Common myeloid progenitor, CD34-positive (primary cell): ENCODE measurements around the gene STX5.

Experiments
- CTCF ChIA-PET: fragments of 350-600 bp; sonication (Branson Sonifier 250); formaldehyde crosslinking; loops from one replicate; lab custom pipeline; 2021; ENCODE audit warnings: antibody characterized with exemption; lab: Charles Lee
- POLR2A ChIA-PET: fragments of 350-600 bp; sonication (Branson Sonifier 250); formaldehyde crosslinking; loops from one replicate; lab custom pipeline; 2021; ENCODE audit warnings: antibody characterized with exemption; lab: Charles Lee
- DNase-seq, 3 donors: peaks; one replicate each; pipeline versions ENCODE4 v3.0.0 to v3.0.0-alpha.2; 2013
- H3K27ac ChIP-seq, 2 experiments: 1 replicate in 1 of 2; 2 replicates in 1 of 2; pipeline ENCODE4 v1.7.0; 2013; ENCODE audit warnings: inconsistent platforms in 2 of 2, low read length in 2 of 2, mild to moderate bottlenecking in 2 of 2, low read depth in 1 of 2, moderate library complexity in 1 of 2; ENCODE audit not compliant: severe bottlenecking in 2 of 2, insufficient read depth in 1 of 2, poor library complexity in 1 of 2
- H3K27me3 ChIP-seq, 5 experiments: replicated peaks in 2 of 5; 1 replicate in 3 of 5; 2 replicates in 2 of 5; pipeline versions ENCODE4 v1.6.1 to v1.7.0; 2013; ENCODE audit warnings: low read length in 4 of 5, mild to moderate bottlenecking in 2 of 5, moderate library complexity in 2 of 5, inconsistent platforms in 1 of 5; ENCODE audit not compliant: insufficient read depth in 5 of 5, control insufficient read depth in 4 of 5
- H3K36me3 ChIP-seq, 4 experiments: 1 replicate in 2 of 4; 2 replicates in 2 of 4; pipeline versions ENCODE4 v1.6.1 to v1.7.0; 2013; ENCODE audit warnings: low read length in 3 of 4, control low read depth in 1 of 4, mild to moderate bottlenecking in 1 of 4; ENCODE audit not compliant: control insufficient read depth in 4 of 4, insufficient read depth in 4 of 4
- H3K4me1 ChIP-seq, 4 experiments: 1 replicate in 3 of 4; 2 replicates in 1 of 4; pipeline versions ENCODE4 v1.6.1 to v1.7.1; 2013; ENCODE audit warnings: low read length in 3 of 4, mild to moderate bottlenecking in 3 of 4, control low read depth in 1 of 4, inconsistent platforms in 1 of 4, moderate library complexity in 1 of 4; ENCODE audit not compliant: control insufficient read depth in 4 of 4, insufficient read depth in 4 of 4; ENCODE audit errors: control extremely low read depth in 1 of 4
- H3K4me3 ChIP-seq, 7 experiments: 1 replicate in 4 of 7; 2 replicates in 3 of 7; pipeline versions ENCODE4 v1.5.1 to v1.7.0; 2013; ENCODE audit warnings: mild to moderate bottlenecking in 7 of 7, low read length in 6 of 7, moderate library complexity in 6 of 7, inconsistent platforms in 2 of 7, low read depth in 2 of 7, control low read depth in 1 of 7; ENCODE audit not compliant: insufficient read depth in 4 of 7, control insufficient read depth in 1 of 7; ENCODE audit errors: extremely low read depth in 1 of 7
- H3K9me3 ChIP-seq, 5 experiments: 1 replicate in 4 of 5; 2 replicates in 1 of 5; pipeline versions ENCODE4 v1.6.1 to v1.7.1; 2013; ENCODE audit warnings: low read length in 4 of 5, mild to moderate bottlenecking in 2 of 5, inconsistent platforms in 1 of 5, low read depth in 1 of 5, moderate library complexity in 1 of 5; ENCODE audit not compliant: control insufficient read depth in 4 of 5, insufficient read depth in 2 of 5; ENCODE audit errors: control extremely low read depth in 1 of 5
- WGBS: methylation state at CpG from one replicate; pipeline ENCODE4 v1.1.5; 2013; ENCODE audit not compliant: insufficient coverage; 5-methylcytosine and 5-hydroxymethylcytosine counted together

STX5 gene

GRCh38 chr11:62788991-62789390, 42.9 kb downstream of the STX5 start:
- Histone ChIP-seq H3K4me3 (peak overlapping the region in 1 of 7 experiments; percentile 10), H3K4me1 (peaks cover 10 to 53% (median 47%) of the 10 kb centered on the region in 4 experiments), H3K9me3 (no peaks in the 10 kb centered on the region), H3K27ac (peak overlapping the region in 1 of 2 experiments; percentile 88), H3K36me3 (peaks cover 10 to 45% (median 22%) of the 10 kb centered on the region in 4 experiments), H3K27me3 (no peaks in the 10 kb centered on the region)
- no peak for DNase-seq
- 96% methylated on average over 4 of the region's 5 CpGs for WGBS
- POLR2A ChIA-PET, result interaction anchor here (0.6 to 3.7 kb wide), 5 partner anchors 15 to 58 kb away, joined by 3 to 65 read pairs (median 4); partner anchors contain the start of genes NXF1 and WDR74
- CTCF ChIA-PET, result interaction anchor here (0.9 to 7.3 kb wide), 8 partner anchors 15 to 92 kb away, joined by 3 to 54 read pairs (median 5); partner anchors contain the start of genes NXF1, SLC3A2, TTC9C and WDR74

GRCh38 chr11:62787005-62787759, 44.7 kb downstream of the STX5 start, which contains the start of gene TMEM179B:
Gene TMEM179B (plus strand): TSS chr11:62787402. CDS start chr11:62787432, 30 bp downstream.
- CTCF ChIA-PET, result interaction anchor here (0.6 to 7.3 kb wide), 32 partner anchors 8 to 196 kb away, joined by 3 to 54 read pairs (median 4); partner anchors contain the start of genes POLR2G, SLC3A2, TAF6L and TEX54
- peaks cover 6 to 43% (median 24%) of the 10 kb centered on the region in 4 experiments for H3K36me3 ChIP-seq
- no peaks in the 10 kb centered on the region for H3K27me3 ChIP-seq
- H3K9me3 ChIP-seq, result no peaks in the 10 kb centered on the region
- POLR2A ChIA-PET, result interaction anchor here (0.8 to 3.7 kb wide), 15 partner anchors 10 to 196 kb away, joined by 3 to 65 read pairs (median 5); partner anchors contain the start of genes HNRNPUL2, SLC3A2, TAF6L and TTC9C
- H3K4me3 ChIP-seq, result peak within 1 kb of the TSS; percentile 75 to 100 (median 97)
- WGBS, result 0% methylated on average over 74 of the region's 88 CpGs
- peak; percentile 98 to 99 (median 99) for DNase-seq
- peak within 1 kb of the TSS; percentile 72 to 88 for H3K27ac ChIP-seq
- H3K4me1 ChIP-seq, result peaks cover 10 to 48% (median 40%) of the 10 kb centered on the region in 4 experiments

- peak; percentile 83 to 87 (median 86) for DNase-seq
- Histone ChIP-seq H3K9me3 (no peaks in the 10 kb centered on the region), H3K27ac (peak overlapping the region; percentile 72 to 88), H3K27me3 (no peaks in the 10 kb centered on the region), H3K36me3 (peaks cover 6 to 46% (median 28%) of the 10 kb centered on the region in 4 experiments), H3K4me1 (peaks cover 10 to 43% (median 36%) of the 10 kb centered on the region in 4 experiments), H3K4me3 (peak overlapping the region; percentile 75 to 100 (median 97))
- ChIA-PET POLR2A (interaction anchor here (0.5 to 3.7 kb wide), 15 partner anchors 11 to 1358 kb away, joined by 3 to 65 read pairs (median 5); partner anchors contain the start of genes HNRNPUL2, SLC3A2, TAF6L and TTC9C), CTCF (interaction anchor here (0.6 to 7.3 kb wide), 34 partner anchors 8 to 195 kb away, joined by 3 to 54 read pairs (median 5); partner anchors contain the start of genes POLR2G, SLC3A2, TAF6L and TTC9C)
- WGBS, result 3% methylated on average over 50 of the region's 51 CpGs
Measured at GRCh38 chr11:62786318-62787004, 45.4 kb downstream of the STX5 start.

- H3K9me3 ChIP-seq, result no peaks in the 10 kb centered on the region
- no peak overlapping the region for H3K27ac ChIP-seq
- DNase-seq, result no peak
- no peak overlapping the region for H3K4me3 ChIP-seq
- ChIA-PET POLR2A (no interaction called here), CTCF (interaction anchor here (1.1 kb wide), 1 partner anchor 47 kb away, joined by 3 read pairs; no protein-coding TSS in a partner anchor)
- no peaks in the 10 kb centered on the region for H3K27me3 ChIP-seq
- H3K4me1 ChIP-seq, result peaks cover 4 to 12% (median 10%) of the 10 kb centered on the region in 4 experiments
- H3K36me3 ChIP-seq, result peaks cover 0 to 40% (median 19%) of the 10 kb centered on the region in 4 experiments
- WGBS, result 96% methylated on average over 7 of the region's 7 CpGs
Measured at GRCh38 chr11:62782753-62783152, 49.1 kb downstream of the STX5 start.

GRCh38 chr11:62778441-62778840, 53.4 kb downstream of the STX5 start:
- H3K4me3 ChIP-seq, result no peak overlapping the region
- H3K4me1 ChIP-seq, result peaks cover 0 to 3% (median 0%) of the 10 kb centered on the region in 4 experiments
- no peaks in the 10 kb centered on the region for H3K27me3 ChIP-seq
- H3K36me3 ChIP-seq, result peaks cover 5 to 58% (median 31%) of the 10 kb centered on the region in 4 experiments
- POLR2A ChIA-PET, result no interaction called here
- CTCF ChIA-PET, result interaction anchor here (4.1 kb wide), 1 partner anchor 8 kb away, joined by 24 read pairs; no protein-coding TSS in a partner anchor
- H3K27ac ChIP-seq, result no peak overlapping the region
- WGBS, result 90% methylated on average over 2 of the region's 3 CpGs
- no peak for DNase-seq
- no peaks in the 10 kb centered on the region for H3K9me3 ChIP-seq

- CTCF ChIA-PET, result interaction anchor here (1.3 to 4.1 kb wide), 3 partner anchors 9 to 89 kb away, joined by 3 to 24 read pairs (median 3); no protein-coding TSS in a partner anchor
- 100% methylated on average over 2 of the region's 2 CpGs for WGBS
Measured at GRCh38 chr11:62777389-62777788, 54.5 kb downstream of the STX5 start.

More at GRCh38 chr11:62777389-62777788, 54.5 kb downstream of the STX5 start:
- Histone ChIP-seq H3K4me1 (peaks cover 0 to 7% (median 0%) of the 10 kb centered on the region in 4 experiments), H3K36me3 (peaks cover 5 to 52% (median 25%) of the 10 kb centered on the region in 4 experiments), H3K27me3 (no peaks in the 10 kb centered on the region), H3K4me3 (no peak overlapping the region), H3K27ac (no peak overlapping the region), H3K9me3 (no peaks in the 10 kb centered on the region)
- POLR2A ChIA-PET, result no interaction called here
- no peak for DNase-seq
